ENCODE data around the gene HCRTR1.

The HCRTR1 gene

GRCh38 chr1:31617218-31617915, at the start of gene HCRTR1:
TSS of gene HCRTR1 (plus strand) at chr1:31617689. CDS start at chr1:31619193, 1,504 bp downstream.
- TF ChIP-seq CREB1 (IDR thresholded peaks at IDR 0.05; ENCODE audit: low read depth) (no peak), ZBTB7A (IDR thresholded peaks at IDR 0.05; ENCODE audit: low read depth) (no peak), USF1 (IDR thresholded peaks at IDR 0.05) (no peak), MAX (IDR thresholded peaks at IDR 0.05) (peak; percentile 19; the same call in 1 of the 2 replicates), TCF12 (IDR thresholded peaks at IDR 0.05; ENCODE audit: low read depth) (no peak), CEBPB (IDR thresholded peaks at IDR 0.05) (no peak), FOXM1 (IDR thresholded peaks at IDR 0.05; ENCODE audit: borderline replicate concordance, low read depth) (no peak), NFIC (IDR thresholded peaks at IDR 0.05) (no peak)

GRCh38 chr1:31567956-31568570, 49.4 kb upstream of the HCRTR1 start:
- TF ChIP-seq FOXM1 (IDR thresholded peaks at IDR 0.05; ENCODE audit: borderline replicate concordance, low read depth) (no peak), TEAD4 (IDR thresholded peaks at IDR 0.05) (peak; percentile 70), CREB1 (IDR thresholded peaks at IDR 0.05; ENCODE audit: low read depth) (no peak), NFIC (IDR thresholded peaks at IDR 0.05) (peak; percentile 51; the same call in 1 of the 2 replicates), ZBTB7A (IDR thresholded peaks at IDR 0.05; ENCODE audit: low read depth) (no peak), EP300 (IDR thresholded peaks at IDR 0.05; ENCODE audit: borderline replicate concordance) (peak; percentile 78; the same call in 1 of the 2 replicates), TCF12 (IDR thresholded peaks at IDR 0.05; ENCODE audit: low read depth) (peak; percentile 60; the same call in 1 of the 2 replicates), YY1 (IDR thresholded peaks at IDR 0.05; ENCODE audit: low read depth) (no peak), MAX (IDR thresholded peaks at IDR 0.05) (no peak), CEBPB (IDR thresholded peaks at IDR 0.05) (no peak; the same call in 1 of the 2 replicates), RAD21 (IDR thresholded peaks at IDR 0.05; ENCODE audit: low read depth) (no peak; the same call in 1 of the 2 replicates)

GRCh38 chr1:31568895-31569595, 48.4 kb upstream of the HCRTR1 start:
- TF ChIP-seq REST (IDR thresholded peaks at IDR 0.05; ENCODE audit: low read depth) (no peak), EGR1 (IDR thresholded peaks at IDR 0.05) (no peak), TAF1 (IDR thresholded peaks at IDR 0.05; ENCODE audit: low read depth) (no peak), CEBPB (IDR thresholded peaks at IDR 0.05) (no peak), NFIC (IDR thresholded peaks at IDR 0.05) (peak; percentile 72), ZBTB7A (IDR thresholded peaks at IDR 0.05; ENCODE audit: low read depth) (no peak), EP300 (IDR thresholded peaks at IDR 0.05; ENCODE audit: borderline replicate concordance) (peak; percentile 67; the same call in 1 of the 2 replicates), TEAD4 (IDR thresholded peaks at IDR 0.05) (peak; percentile 56), RAD21 (IDR thresholded peaks at IDR 0.05; ENCODE audit: low read depth) (no peak), USF1 (IDR thresholded peaks at IDR 0.05) (peak; percentile 88), CREB1 (IDR thresholded peaks at IDR 0.05; ENCODE audit: low read depth) (no peak), TCF12 (IDR thresholded peaks at IDR 0.05; ENCODE audit: low read depth) (peak; percentile 80; the same call in 1 of the 2 replicates), MAX (IDR thresholded peaks at IDR 0.05) (peak; percentile 97), YY1 (IDR thresholded peaks at IDR 0.05; ENCODE audit: low read depth) (no peak), FOXM1 (IDR thresholded peaks at IDR 0.05; ENCODE audit: borderline replicate concordance, low read depth) (no peak)

GRCh38 chr1:31569596-31570173, 47.8 kb upstream of the HCRTR1 start:
- no peak for TF ChIP-seq REST (IDR thresholded peaks at IDR 0.05; ENCODE audit: low read depth)
- TF ChIP-seq MAX (IDR thresholded peaks at IDR 0.05) = no peak
- TF ChIP-seq USF1 (IDR thresholded peaks at IDR 0.05) = no peak
- no peak for TF ChIP-seq TAF1 (IDR thresholded peaks at IDR 0.05; ENCODE audit: low read depth)
- TF ChIP-seq EGR1 (IDR thresholded peaks at IDR 0.05) = no peak
- no peak for TF ChIP-seq EP300 (IDR thresholded peaks at IDR 0.05; ENCODE audit: borderline replicate concordance)
- no peak for TF ChIP-seq TEAD4 (IDR thresholded peaks at IDR 0.05)
- no peak for TF ChIP-seq CREB1 (IDR thresholded peaks at IDR 0.05; ENCODE audit: low read depth)
- TF ChIP-seq YY1 (IDR thresholded peaks at IDR 0.05; ENCODE audit: low read depth) = no peak
